GM12865 (cell line): Measurements from ENCODE around the gene ABHD5.

Source experiments
- DNase-seq: peaks from one replicate; pipeline ENCODE4 v3.0.0; 2010; ENCODE audit warnings: low read depth
- H3K4me3 ChIP-seq: 2 replicates; pipeline ENCODE4 v1.5.1; 2011; ENCODE audit warnings: mild to moderate bottlenecking, low read depth, low read length, control low read depth
- TF ChIP-seq, protein P1 (sequence below): IDR thresholded peaks from 2 replicates; pipeline ENCODE4 v1.5.1; 2011; ENCODE audit warnings: low read length, control low read depth, low read depth, inconsistent platforms; ENCODE audit not compliant: insufficient read depth; ENCODE audit errors: missing control alignments

The ABHD5 gene

GRCh38 chr3:43726521-43726920 is 35.8 kb downstream of the ABHD5 start:
- DNase-seq = no peak
- TF ChIP-seq, protein P1, sequence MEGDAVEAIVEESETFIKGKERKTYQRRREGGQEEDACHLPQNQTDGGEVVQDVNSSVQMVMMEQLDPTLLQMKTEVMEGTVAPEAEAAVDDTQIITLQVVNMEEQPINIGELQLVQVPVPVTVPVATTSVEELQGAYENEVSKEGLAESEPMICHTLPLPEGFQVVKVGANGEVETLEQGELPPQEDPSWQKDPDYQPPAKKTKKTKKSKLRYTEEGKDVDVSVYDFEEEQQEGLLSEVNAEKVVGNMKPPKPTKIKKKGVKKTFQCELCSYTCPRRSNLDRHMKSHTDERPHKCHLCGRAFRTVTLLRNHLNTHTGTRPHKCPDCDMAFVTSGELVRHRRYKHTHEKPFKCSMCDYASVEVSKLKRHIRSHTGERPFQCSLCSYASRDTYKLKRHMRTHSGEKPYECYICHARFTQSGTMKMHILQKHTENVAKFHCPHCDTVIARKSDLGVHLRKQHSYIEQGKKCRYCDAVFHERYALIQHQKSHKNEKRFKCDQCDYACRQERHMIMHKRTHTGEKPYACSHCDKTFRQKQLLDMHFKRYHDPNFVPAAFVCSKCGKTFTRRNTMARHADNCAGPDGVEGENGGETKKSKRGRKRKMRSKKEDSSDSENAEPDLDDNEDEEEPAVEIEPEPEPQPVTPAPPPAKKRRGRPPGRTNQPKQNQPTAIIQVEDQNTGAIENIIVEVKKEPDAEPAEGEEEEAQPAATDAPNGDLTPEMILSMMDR = no peak
- H3K4me3 ChIP-seq = no peak overlapping the region

- TF ChIP-seq, protein P1 = no peak
- H3K4me3 ChIP-seq = no peak overlapping the region
- no peak for DNase-seq
Observed at GRCh38 chr3:43727930-43728329, 37.2 kb downstream of the ABHD5 start.

DNA sequence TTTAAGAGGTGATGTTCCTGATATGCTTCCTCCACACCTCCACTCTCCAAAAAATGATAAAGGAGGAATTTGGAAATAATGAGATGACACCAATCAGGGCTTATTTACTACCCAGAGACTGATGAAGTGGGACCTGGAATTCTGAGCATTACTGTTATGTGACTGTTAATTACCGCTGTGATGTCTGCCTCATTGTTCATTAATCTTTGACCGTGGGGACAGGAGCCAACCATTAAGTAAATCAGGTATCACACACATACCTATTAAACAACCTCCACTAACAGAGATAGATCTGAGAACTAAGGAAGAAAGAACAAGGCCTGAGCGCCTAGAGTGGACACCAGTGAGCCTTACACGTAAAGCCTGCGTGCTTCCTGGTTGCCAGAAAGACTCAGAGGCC is 37.7 kb downstream of the ABHD5 start:
- no peak overlapping the region for H3K4me3 ChIP-seq
- no peak for DNase-seq
- TF ChIP-seq, protein P1 = no peak

GRCh38 chr3:43728947-43729346 is 38.2 kb downstream of the ABHD5 start:
- TF ChIP-seq, protein P1 = no peak
- no peak overlapping the region for H3K4me3 ChIP-seq
- no peak for DNase-seq

DNA sequence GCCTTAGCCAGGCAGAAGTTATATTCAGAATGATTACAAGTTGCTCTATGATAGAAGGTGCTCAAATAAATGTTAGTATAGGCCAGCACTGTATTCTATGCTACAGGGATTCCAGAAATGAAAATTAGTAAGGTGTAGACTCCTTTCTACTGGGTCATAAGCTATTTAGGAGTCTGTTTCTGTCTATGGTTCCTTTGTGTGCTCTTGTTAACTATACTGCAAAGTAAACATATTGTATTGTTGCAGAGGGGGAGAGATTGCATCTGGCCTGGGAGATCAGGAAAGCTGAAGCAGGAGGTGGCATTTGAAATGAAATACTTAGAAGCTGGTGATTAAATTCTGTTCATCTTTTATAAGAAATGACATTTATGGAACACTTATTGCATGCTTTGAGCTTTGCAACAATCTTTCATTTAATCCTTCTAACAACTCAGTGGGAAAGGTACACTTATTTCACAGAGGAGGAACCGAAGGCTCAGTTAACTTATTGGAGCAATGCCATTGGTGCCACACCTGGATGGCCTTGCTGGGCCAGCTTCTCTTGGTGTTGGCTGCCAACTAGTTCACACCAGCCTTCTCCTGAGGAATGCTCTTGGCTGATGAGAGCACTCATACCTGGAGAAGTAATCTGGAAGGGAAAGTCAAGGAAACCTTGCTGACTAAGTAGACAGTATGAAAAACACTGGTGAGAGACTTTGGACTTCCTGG is 39.1 kb downstream of the ABHD5 start:
- DNase-seq = no peak
- no peak overlapping the region for H3K4me3 ChIP-seq
- TF ChIP-seq, protein P1 = no peak

DNA sequence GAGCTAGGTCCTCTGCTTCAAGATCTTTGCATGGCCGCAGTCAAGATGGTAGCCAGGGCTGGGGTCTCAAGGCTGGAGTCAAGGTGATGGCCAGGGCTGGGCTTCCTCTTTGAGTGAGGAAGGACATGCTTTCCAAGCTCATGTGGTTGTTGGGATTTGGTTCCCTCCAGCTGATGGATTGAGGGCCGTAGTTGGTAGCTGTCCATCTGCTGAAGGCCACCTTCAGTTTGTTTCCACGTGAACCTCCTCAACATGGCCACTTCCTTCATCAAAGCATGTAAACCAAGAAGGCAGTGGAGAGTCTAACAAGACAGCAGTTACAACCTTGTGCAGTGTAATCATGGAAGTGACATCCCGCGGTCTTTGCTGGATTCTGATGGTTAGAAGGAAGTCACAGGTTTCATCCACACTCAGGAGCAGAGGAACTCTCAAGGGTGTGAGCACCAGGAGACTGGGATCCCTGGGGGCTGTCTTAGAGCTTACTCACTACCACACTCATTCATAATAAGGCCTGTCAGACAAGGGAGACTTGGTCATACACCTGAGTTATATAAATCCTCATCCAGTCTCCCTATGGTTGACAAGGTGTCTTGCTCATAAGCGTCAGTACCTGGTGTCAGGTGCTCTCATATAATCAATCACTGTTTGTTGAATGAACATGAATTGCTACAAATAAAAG is 42.1 kb downstream of the ABHD5 start:
- TF ChIP-seq, protein P1 = no peak
- H3K4me3 ChIP-seq = no peak overlapping the region
- no peak for DNase-seq
